GDM1 (cell line): Measurements from ENCODE around the gene GRB2.
A peak's percentile ranks its signal among the peaks of the same experiment; 100 is the strongest.

Experiments used
- DNase-seq: peaks from one replicate; lab custom pipeline; 2025; lab: John Stamatoyannopoulos, UW

The GRB2 gene

GRCh38 chr17:75277664-75278071 lies 127.8 kb downstream of the GRB2 start:
- no peak for DNase-seq

GRCh38 chr17:75273977-75274708 lies 131.3 kb downstream of the GRB2 start:
- DNase-seq = no peak

GRCh38 chr17:75272848-75273184 lies 132.7 kb downstream of the GRB2 start:
- DNase-seq = no peak

- no peak for DNase-seq
Measured at GRCh38 chr17:75271955-75272847, 133.3 kb downstream of the GRB2 start.

GRCh38 chr17:75271233-75271954 lies 134.1 kb downstream of the GRB2 start:
- DNase-seq = peak; percentile 73

GRCh38 chr17:75270966-75271232 lies 134.6 kb downstream of the GRB2 start, which contains the start of gene MIF4GD:
Gene MIF4GD, minus strand, starts transcription at chr17:75271231. Its CDS starts 1,036 bp downstream, at chr17:75270195.
- DNase-seq = no peak

- DNase-seq = peak; percentile 56
Measured at GRCh38 chr17:75270218-75270965, 135.1 kb downstream of the GRB2 start.

GRCh38 chr17:75269844-75270217 lies 135.6 kb downstream of the GRB2 start:
- no peak for DNase-seq
